NCI-H128 (cell line): ENCODE data around the gene GNG3.
"Not testable (repeated sequence)": the region's sequence is repeated elsewhere in the genome, so short reads cannot be mapped to it uniquely, and the experiment has no call there.

Source experiments
- DNase-seq: peaks from one replicate; lab custom pipeline; 2025; ENCODE audit not compliant: unreplicated experiment; lab: John Stamatoyannopoulos, UW

The GNG3 gene

GRCh38 chr11:62707277-62707861 is at the start of gene GNG3, which contains the start of gene BSCL2:
Gene GNG3, plus strand, starts transcription at chr11:62707676. Its CDS starts 620 bp downstream, at chr11:62708296.
Gene BSCL2, minus strand, starts transcription at chr11:62707424. Its CDS starts 229 bp downstream, at chr11:62707195.
- DNase-seq = peak; percentile 23

- peak; percentile 40 for DNase-seq
Measured at GRCh38 chr11:62664405-62665074, 42.9 kb upstream of the GNG3 start.

- peak; percentile 91 for DNase-seq
Measured at GRCh38 chr11:62665075-62665598, 42.3 kb upstream of the GNG3 start, which contains the start of the genes C11orf98 and CSKMT. Gene C11orf98, minus strand, starts transcription at chr11:62665210. Its CDS starts 41 bp downstream, at chr11:62665169. Gene CSKMT, plus strand, starts transcription at chr11:62665312. Its CDS starts 568 bp downstream, at chr11:62665880.

GRCh38 chr11:62665599-62666258 is 41.7 kb upstream of the GNG3 start:
- DNase-seq = no peak

DNA sequence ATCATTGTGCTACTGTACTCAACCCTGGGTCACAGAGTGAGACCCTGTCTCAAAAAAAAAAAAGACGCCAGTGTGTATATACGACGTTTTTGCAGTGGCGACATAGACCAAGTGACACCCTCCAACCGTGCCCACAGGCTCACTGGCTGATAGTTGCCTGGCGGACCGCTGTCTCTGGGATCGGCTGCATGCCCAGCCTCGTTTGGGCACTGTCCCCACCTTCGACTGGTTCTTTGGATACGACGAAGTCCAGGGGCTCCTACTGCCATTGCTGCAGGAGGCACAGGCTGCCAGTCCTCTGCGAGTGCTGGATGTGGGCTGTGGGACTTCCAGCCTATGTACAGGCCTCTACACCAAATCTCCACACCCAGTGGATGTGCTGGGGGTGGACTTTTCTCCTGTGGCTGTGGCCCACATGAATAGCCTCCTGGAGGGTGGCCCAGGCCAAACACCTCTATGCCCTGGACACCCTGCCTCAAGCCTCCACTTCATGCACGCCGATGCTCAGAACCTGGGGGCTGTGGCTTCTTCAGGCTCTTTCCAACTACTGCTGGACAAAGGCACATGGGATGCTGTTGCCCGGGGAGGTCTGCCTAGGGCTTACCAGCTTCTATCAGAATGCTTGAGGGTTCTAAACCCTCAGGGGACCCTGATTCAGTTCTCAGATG is 41.1 kb upstream of the GNG3 start:
- DNase-seq = no peak

- no peak for DNase-seq
Measured at GRCh38 chr11:62667460-62667859, 40.0 kb upstream of the GNG3 start.

- no peak for DNase-seq
Measured at GRCh38 chr11:62669420-62670161, 37.9 kb upstream of the GNG3 start.

GRCh38 chr11:62671236-62671607 is 36.3 kb upstream of the GNG3 start:
- no peak for DNase-seq

- DNase-seq = peak; percentile 81
Measured at GRCh38 chr11:62671608-62672389, 35.7 kb upstream of the GNG3 start, which contains the start of the genes LBHD1 and UQCC3. Gene LBHD1, minus strand, starts transcription at chr11:62672267. Its CDS starts 2,236 bp downstream, at chr11:62670031. Gene UQCC3, plus strand, starts transcription at chr11:62671673. Its CDS starts 73 bp downstream, at chr11:62671746.

GRCh38 chr11:62673196-62673525 is 34.3 kb upstream of the GNG3 start:
- no peak for DNase-seq

- not testable (repeated sequence) for DNase-seq
Measured at GRCh38 chr11:62675415-62675814, 32.1 kb upstream of the GNG3 start.

DNA sequence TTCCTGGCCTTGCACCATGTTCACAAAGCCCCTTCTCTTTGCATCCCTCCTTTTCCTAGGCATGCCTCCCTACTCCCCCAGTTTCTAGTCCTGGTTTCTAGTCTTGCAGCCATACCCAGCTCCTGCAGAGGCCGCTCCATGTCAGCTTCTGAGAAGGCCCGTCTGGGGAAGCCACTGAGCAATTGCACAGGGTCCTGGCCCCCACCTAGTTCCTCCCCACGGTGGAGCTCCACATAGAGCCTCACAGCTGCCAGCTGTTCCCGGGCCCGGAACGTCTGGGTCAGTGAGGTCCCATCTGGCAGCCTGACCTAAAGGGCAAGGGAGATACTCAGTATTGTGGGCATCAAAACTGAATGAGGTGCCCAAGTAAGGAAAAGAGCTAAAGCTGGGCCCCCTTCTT is 30.8 kb upstream of the GNG3 start:
- no peak for DNase-seq

DNA sequence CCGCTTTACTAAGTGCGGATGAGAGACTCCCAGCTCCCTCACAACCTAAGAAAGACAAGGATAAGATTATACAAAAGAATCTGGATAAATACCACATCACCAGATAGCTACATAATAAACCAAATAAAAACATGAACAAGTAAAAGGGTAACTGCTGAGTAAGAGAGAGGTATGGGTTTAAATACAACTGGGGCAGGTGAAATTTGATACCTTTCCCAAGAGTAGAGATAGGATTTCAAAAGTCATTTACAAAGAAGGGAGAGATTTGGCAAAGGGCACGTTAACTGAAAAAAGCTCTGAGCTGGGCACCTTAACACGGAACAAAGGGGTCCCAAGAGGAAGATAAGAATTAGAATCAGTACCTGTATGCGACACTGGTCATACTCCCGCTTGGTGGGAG is 30.3 kb upstream of the GNG3 start:
- no peak for DNase-seq

GRCh38 chr11:62677714-62678113 is 29.8 kb upstream of the GNG3 start:
- no peak for DNase-seq

GRCh38 chr11:62678433-62678769 is 29.1 kb upstream of the GNG3 start:
- no peak for DNase-seq

DNA sequence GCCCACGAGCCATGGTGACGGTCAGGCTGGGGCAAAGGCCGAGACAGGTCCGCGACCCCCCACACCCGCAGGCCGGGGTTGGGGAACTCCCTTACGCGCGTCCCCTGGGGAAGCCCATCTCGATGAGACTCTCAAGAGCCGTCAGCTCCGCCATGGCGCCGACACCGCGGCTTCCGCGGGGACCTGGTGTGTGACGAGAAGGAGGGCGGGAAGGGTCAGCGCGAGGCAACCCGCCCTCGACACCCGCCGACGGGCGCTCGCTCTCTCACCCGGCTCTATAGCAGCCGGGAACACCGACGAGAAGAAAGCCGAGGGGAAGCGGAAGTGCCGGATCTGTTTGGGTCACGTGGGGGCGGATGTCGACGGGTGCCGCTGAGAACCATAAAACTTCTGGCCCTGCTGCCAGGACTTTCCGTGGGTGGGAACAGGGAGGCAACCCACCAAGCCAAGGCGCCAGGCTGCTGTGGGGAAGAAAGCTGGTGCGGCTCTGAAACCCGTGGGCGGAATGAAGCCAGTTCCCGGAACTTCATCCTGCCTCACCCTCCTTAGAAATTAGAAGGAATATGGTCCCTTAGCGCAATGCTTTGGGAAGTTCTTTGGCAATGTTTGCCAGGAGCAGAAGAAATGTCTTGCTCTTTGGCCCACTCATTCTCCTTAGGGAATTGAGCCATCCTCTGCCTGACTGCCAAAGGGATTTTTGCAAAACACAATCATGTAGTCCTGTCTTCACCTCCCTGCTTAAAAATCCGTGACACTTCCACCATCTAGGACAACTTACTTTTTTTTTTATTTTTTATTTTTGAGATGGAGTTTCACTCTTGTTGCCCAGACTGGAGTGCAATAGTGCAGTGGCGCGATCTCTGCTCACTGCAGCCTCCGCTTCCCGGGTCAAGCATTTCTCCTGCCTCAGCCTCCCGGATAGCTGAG is 28.4 kb upstream of the GNG3 start, which contains the start of gene UBXN1:
UBXN1 (minus strand) TSS at position 304 of the 927 bp plus-strand sequence; CDS start at position 154, 150 bp downstream.
- DNase-seq = peak; percentile 53

DNA sequence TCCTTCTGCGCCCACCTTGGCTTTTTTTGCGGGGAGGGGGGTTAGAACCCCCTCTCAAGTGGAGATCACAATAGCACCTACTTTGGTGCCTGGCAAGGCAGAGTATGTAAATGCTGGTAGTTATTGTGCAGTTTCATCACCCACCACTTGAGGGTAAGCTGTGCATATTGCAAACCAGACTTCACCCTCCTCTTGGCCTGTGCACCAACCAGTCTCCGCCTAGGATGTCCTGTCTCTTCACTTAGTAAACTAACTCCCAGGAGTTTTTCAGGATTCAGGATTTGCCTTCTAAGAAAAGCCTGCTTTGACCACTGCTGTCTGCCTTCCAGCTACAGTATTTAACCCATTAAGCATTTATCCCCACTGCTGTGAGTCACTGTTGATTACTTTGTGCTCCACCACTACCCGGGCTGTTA is 26.6 kb upstream of the GNG3 start:
- DNase-seq = no peak

GRCh38 chr11:62682518-62682917 is 25.0 kb upstream of the GNG3 start:
- no peak for DNase-seq
